GM12892 (cell line): ENCODE data around the gene PRPS1L1.
A peak's percentile ranks its signal among the peaks of the same experiment; 100 is the strongest.

Source experiments
- DNase-seq: peaks from one replicate; pipeline ENCODE4 v3.0.0; 2011; ENCODE audit not compliant: insufficient read length
- FAIRE-seq: peaks from 2 replicates; lab custom pipeline; 2011; peaks lifted over from hg19 to GRCh38; lab: Jason Lieb, UNC
- POLR2A ChIP-seq: IDR thresholded peaks from 2 replicates; pipeline ENCODE4 v1.6.1; 2011; ENCODE audit warnings: low read depth, low read length, control low read depth
- POLR2AphosphoS5 ChIP-seq: IDR thresholded peaks from 2 replicates; pipeline ENCODE4 v1.6.1; 2011; ENCODE audit warnings: low read depth, low read length, control low read depth
- TAF1 ChIP-seq: IDR thresholded peaks from 2 replicates; pipeline ENCODE4 v1.6.1; 2011; ENCODE audit warnings: low read depth, mild to moderate bottlenecking, control low read depth, low read length, borderline replicate concordance

PRPS1L1 gene

DNA sequence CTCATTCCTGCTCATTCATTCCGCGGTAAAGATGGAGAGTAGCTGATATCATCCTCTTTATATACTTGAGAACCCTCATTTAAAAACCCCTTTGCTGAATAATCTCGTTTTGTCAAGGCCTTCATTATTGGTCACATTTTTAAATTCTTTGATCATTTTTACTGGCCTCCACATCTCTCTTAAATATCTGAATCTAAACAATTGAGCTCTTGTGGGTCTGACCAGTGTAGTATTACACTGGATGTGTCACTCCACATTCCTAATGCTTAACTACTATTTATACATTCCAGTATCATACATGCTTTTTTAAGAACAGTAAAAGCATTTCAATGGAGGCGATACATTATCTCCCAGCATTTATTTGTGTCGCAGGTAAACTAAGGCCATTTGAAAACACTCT, 12.6 kb upstream of the PRPS1L1 start:
- DNase-seq (no peak), FAIRE-seq (no peak)
- TF ChIP-seq TAF1, result no peak
- TF ChIP-seq POLR2AphosphoS5, result no peak
- no peak for TF ChIP-seq POLR2A

DNA sequence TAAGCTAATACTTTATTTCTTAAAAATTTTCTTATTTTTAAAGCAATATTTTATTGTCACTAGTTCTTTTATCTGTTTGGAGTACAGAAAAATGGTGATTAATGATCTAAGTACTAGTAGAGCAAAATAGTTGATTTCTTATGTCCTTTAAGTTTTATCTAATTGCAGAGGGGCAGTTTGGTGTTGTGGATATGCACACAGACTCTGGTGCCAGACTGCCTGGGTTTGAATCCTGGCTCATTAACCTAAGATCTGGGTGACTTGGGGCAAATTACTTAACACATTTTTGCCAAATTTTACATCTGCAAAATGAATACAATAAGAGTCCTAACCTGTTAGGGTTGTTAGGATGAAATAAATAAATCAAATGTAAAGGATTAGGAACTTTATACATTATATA, 10.7 kb upstream of the PRPS1L1 start:
- TF ChIP-seq POLR2A, result no peak
- no peak for TF ChIP-seq TAF1
- TF ChIP-seq POLR2AphosphoS5, result no peak
- no peak for DNase-seq
- FAIRE-seq, result no peak

DNA sequence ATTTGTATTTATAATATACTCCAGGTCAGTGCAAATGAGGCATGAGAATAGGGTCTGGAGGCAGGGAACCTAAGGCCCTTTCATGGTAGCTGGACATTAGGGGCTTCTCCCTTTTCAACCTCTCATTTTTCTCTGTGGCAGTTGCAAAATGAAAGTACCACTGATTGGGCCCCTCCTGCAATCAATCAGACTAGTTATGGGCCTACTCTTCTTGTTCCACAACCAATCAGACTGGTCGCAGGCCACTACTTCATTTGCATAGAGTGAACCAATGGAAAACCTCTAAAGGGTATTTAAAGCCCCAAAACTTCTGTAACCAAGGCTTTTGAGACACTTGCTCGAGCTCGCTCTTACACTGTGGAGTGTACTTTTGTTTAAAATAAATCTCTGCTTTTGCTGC, 10.0 kb upstream of the PRPS1L1 start:
- DNase-seq, result no peak
- no peak for FAIRE-seq
- TF ChIP-seq POLR2AphosphoS5 (no peak), POLR2A (no peak), TAF1 (no peak)

DNA sequence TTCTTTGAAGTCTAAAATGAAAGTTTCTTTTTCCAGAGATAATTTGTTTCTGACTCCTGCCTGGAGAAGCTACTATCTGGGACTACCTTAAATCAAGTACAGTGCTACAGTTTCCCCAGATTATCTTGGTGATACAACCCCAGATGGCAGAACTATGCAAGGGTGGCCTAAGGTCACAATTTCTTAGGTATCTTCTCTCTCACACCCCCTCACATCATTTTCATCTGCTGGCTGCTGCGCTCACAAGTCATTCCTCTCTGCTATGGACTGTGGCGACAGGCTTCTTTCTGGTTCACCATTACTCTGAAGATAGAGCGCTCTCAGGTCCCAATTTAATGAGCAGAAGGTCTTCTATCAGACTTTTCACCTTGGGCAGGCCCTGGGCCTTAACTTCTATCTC, 9.1 kb upstream of the PRPS1L1 start:
- DNase-seq (no peak), FAIRE-seq (no peak)
- no peak for TF ChIP-seq TAF1
- TF ChIP-seq POLR2A, result no peak
- TF ChIP-seq POLR2AphosphoS5, result no peak

DNA sequence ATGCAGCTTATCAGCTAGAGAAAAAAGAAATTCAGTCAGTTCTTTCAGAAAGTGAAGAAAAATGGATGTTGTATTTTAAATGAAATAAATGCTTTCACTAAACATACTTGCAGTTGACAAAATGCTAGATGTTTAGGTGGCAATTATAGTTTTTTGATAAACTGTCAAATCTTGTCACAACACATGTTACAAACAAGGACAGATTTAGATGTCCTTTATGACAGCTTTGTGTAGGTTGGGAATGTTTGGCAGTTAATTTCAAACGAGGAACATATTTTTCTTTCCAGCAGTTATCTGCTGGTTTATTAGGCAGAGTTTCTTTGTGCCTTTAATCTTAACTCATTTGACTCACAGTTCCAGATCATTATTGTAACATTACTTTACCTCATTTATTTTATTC, 3.1 kb upstream of the PRPS1L1 start:
- DNase-seq, result no peak
- TF ChIP-seq POLR2AphosphoS5 (no peak), POLR2A (no peak), TAF1 (no peak)
- FAIRE-seq, result no peak

DNA sequence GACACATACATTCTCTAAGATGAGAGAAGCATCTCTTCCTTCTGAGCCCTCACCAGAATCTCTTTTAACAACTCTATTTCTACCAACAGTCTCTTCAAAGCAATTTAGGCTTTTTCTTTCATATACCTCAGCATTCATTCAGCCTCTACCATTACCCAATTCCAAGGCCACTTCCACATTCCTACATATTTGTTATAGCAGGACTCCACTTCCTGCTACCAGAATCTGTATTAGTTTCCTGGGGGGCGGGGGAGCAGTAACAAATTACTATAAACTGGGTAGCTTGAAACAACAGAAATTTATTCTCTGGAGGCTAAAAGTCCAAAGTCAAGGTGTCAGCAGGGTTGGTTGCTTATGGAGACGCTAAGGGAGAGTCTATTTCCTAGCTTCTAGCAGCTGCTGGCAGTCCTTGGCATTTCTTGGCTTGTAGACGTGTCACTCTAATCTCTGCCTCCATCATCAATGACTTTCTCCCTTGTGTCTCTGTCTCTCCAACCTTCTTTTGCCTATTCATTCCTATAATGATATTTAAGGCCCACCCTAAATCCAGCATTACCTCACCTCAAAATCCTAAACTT, 7.4 kb downstream of the PRPS1L1 start:
- FAIRE-seq (no peak), DNase-seq (no peak)
- no peak for TF ChIP-seq POLR2AphosphoS5

DNA sequence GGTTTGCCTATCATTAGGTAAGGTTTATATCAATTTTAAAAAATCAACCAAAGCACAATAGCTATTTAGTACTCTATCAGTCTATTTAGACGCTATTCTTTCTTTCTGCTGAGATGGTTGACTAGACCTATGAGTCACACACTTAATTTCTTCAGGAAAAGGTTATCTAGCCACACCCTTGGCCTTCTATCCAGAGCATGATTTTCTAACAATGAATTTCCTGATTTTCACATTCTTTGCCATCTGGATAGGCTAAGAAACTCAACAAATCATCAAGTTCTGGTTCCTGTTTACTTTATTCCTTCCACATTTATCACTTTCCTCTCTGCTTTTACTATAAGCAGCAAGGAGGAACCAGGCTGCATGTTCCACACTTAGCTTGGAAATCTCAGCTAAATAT, 8.1 kb downstream of the PRPS1L1 start:
- TF ChIP-seq POLR2AphosphoS5, result no peak
- no peak for TF ChIP-seq POLR2A
- TF ChIP-seq TAF1, result no peak
- FAIRE-seq, result peak; percentile 21
- no peak for DNase-seq

DNA sequence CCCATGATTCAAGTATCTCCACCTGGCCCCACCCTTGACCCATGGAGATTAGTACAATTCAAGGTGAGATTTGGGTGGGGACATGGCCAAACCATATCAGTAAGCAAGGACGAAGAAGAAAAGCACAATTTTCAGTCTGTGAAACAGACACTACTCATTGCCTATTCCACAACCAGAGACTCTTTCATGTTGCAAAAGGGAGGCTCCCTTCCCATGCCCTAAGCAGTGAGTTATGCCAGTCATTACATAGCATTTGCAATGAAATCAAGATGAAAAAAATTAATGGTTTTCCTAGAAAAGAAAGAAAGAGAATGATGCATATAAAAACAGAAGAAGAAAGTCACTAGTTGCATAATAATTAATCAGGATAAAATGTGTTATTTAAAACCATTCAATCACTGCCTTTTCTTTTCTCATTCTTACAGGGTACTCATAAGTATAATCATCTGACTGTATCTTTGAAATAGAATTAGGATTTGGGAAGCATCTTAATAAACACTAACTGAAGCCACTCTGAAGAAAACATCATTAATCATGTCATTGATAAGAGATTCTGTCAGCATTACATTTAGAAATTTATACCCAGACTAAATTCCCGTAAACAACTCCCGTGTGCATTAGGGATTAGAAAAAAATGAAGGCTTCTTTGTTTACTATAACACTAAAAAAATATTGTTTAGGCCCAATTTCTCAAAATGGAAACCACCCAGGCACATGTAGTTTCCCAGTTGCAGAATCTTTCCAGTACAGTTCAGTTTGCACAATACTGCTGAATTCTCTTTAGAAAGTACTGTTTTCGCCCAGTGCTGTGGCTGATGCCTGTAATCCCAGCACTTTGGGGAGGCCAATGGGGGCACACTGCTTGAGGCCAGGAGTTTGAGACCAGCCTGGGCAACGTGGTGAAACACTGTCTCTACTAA, 9.1 kb downstream of the PRPS1L1 start:
- DNase-seq (no peak), FAIRE-seq (no peak)
- TF ChIP-seq POLR2AphosphoS5 (no peak), TAF1 (no peak), POLR2A (no peak)

DNA sequence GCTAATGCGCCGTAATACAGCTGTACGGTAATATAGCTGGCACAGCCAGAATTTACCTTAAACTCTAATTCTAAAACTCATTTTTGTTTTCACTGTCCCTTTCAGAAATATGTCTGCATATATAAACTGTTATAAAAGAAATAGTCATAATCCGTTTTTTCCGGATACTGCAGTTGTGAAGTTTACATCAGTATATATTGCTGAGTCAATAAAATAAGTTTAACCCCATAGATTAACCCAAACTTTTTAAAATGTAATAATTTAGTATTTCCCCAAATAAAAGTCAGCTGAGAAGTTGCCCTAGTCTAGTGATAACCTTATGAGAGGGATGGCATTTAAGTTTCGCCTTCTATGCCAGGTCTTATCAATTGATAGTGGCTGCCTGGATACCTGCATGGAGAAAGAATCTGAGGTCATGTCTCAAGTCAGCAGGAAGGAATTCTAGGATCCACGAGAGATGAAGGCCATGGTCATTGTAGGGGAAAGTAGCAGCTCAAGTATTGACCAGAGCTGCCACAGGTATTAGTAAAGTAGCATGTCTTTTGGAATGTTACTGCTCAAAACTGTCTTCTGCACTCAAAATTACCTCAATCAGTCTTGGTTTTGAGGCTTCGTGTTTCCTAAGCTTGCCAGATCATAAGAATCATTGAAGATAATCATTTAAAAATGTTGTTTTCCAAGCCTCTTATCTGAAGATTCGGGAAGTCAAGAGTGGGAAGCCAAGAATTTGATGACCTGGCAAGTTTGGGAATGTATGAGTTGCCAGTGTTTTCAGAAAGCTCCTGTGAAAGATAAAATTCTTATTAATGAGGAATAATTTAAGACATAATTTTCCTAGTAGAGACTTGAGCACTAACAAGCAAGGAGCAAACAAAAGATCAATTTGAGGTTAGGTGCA, 10.8 kb downstream of the PRPS1L1 start:
- DNase-seq (no peak), FAIRE-seq (no peak)
- TF ChIP-seq POLR2A (no peak), TAF1 (no peak), POLR2AphosphoS5 (no peak)

DNA sequence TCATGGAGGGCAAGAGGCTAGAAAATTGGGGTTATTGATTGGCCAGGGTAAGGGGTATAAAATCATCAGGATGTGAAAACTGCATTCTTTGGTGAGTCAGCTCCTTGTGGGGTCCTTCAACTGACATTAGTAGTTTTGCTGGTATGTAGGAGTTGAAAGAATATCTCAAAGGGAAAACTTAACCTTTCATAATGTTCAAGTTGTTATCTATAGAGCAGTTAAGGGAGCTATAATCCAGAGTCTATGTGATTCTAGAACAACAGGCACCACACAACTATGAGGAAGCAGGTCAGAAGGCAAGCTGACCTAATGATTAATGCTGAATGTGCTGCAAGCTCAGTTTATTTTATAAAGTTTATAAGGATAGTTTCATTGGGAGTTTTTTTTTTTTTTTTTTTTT, 13.7 kb downstream of the PRPS1L1 start:
- no peak for DNase-seq
- FAIRE-seq, result no peak
- no peak for TF ChIP-seq POLR2A
- no peak for TF ChIP-seq TAF1
- no peak for TF ChIP-seq POLR2AphosphoS5

DNA sequence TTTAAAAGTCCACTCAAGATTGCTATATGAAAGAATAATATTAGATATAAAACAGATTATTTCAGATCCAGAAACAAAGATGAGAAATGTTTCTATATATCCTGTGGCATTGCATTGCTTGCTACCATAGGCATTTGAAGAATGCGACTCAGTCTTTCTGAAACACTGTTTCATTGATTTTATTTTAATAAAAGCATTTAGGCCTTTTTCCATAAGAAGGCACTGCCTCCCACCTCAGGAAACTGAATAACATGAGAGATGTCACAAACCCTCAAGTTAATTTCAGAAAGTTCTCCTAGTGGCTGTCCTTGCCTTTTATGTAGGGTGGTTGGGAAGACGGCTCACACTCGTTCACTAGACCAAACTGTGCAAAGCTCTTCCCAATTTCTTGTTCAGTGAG, 23.3 kb downstream of the PRPS1L1 start:
- DNase-seq (no peak), FAIRE-seq (no peak)
- TF ChIP-seq POLR2AphosphoS5 (no peak), POLR2A (no peak), TAF1 (no peak)
